GM19035 (cell line): ENCODE results near the gene PIGK.

Source experiments
- ATAC-seq: cut with Tn5 transposase; IDR thresholded peaks from one replicate; pipeline ENCODE4 v1.9.1; 2021; ENCODE audit not compliant: unreplicated experiment

Gene PIGK

GRCh38 chr1:77044133-77044849 lies 174.9 kb downstream of the PIGK start:
- no peak for ATAC-seq

GRCh38 chr1:77040826-77041225 lies 178.4 kb downstream of the PIGK start:
- ATAC-seq: no peak

GRCh38 chr1:77039739-77040138 lies 179.5 kb downstream of the PIGK start:
- ATAC-seq: no peak

- no peak for ATAC-seq
Measured at GRCh38 chr1:77039111-77039510, 180.1 kb downstream of the PIGK start.
